Endothelial cell of umbilical vein (primary cell): Measurements from ENCODE around the gene TNRC6B. TPM values are rescaled to one million over a fixed set of nuclear protein-coding genes. Genes with fewer than 3 reads are reported as not detected.

Experiments
- BruUV-seq: library from RNA; stranded (reverse); fragments of 400-500 nt; replicated peaks from 2 replicates; lab custom pipeline; 2021; lab: Mats Ljungman, UMichigan
- CTCF ChIA-PET: fragments of 300-600, 350-600 bp; sonication (Branson Sonifier 250); formaldehyde crosslinking; loops from one replicate; lab custom pipeline; 2021; ENCODE audit warnings: antibody characterized with exemption, inconsistent platforms; lab: Charles Lee
- POLR2A ChIA-PET: fragments of 300-600, 350-600 bp; sonication (Branson Sonifier 250); formaldehyde crosslinking; loops from one replicate; lab custom pipeline; 2021; ENCODE audit warnings: antibody characterized with exemption, inconsistent platforms; lab: Charles Lee
- DNase-seq: peaks from one replicate; pipeline ENCODE4 v3.0.0-alpha.2; 2011; ENCODE audit warnings: low read depth, low spot score
- FAIRE-seq: peaks from 2 replicates; lab custom pipeline; 2011; peaks lifted over from hg19 to GRCh38; lab: Jason Lieb, UNC
- H2AFZ ChIP-seq: 2 replicates; pipeline ENCODE4 v1.6.0; 2012; ENCODE audit warnings: low read depth, low read length, control low read depth, inconsistent platforms
- H3K27ac ChIP-seq: 2 replicates; pipeline ENCODE4 v1.5.1; 2011; ENCODE audit warnings: low read depth, mild to moderate bottlenecking, control low read depth, low read length, moderate library complexity; ENCODE audit not compliant: insufficient read depth
- H3K27me3 ChIP-seq, 2 experiments: 2 replicates each; pipeline versions ENCODE4 v1.6.0 to v1.6.1; 2011; ENCODE audit warnings: low read length in 2 of 2, mixed read lengths in 1 of 2; ENCODE audit not compliant: control insufficient read depth in 2 of 2, insufficient read depth in 2 of 2
- H3K36me3 ChIP-seq, 2 experiments: 2 replicates in 1 of 2; 3 replicates in 1 of 2; pipeline ENCODE4 v1.5.1; 2011; ENCODE audit warnings: low read length in 2 of 2, mild to moderate bottlenecking in 1 of 2, moderate library complexity in 1 of 2; ENCODE audit not compliant: control insufficient read depth in 2 of 2, insufficient read depth in 2 of 2; ENCODE audit errors: extremely low read depth in 1 of 2
- H3K4me1 ChIP-seq: 3 replicates; pipeline ENCODE4 v1.5.1; 2011; ENCODE audit warnings: mild to moderate bottlenecking, low read length; ENCODE audit not compliant: control insufficient read depth, insufficient read depth; ENCODE audit errors: extremely low read depth
- H3K4me2 ChIP-seq: 2 replicates; pipeline ENCODE4 v1.6.1; 2011; ENCODE audit warnings: low read length, control low read depth, mixed read lengths; ENCODE audit not compliant: insufficient read depth
- H3K4me3 ChIP-seq, 3 experiments: fragments of 200-600 bp in 1 of 3; sonication (generic), shearing (Covaris generic) in 1 of 3; replicated peaks in 1 of 3; 2 replicates each; pipeline ENCODE4 v1.5.1; 2011 to 2016; ENCODE audit warnings: control low read depth in 3 of 3, low read length in 3 of 3, mild to moderate bottlenecking in 2 of 3, inconsistent platforms in 1 of 3, low read depth in 1 of 3, moderate library complexity in 1 of 3; ENCODE audit not compliant: insufficient read depth in 1 of 3
- H3K79me2 ChIP-seq: 2 replicates; pipeline ENCODE4 v1.6.0; 2012; ENCODE audit warnings: low read length, inconsistent platforms; ENCODE audit not compliant: control insufficient read depth, insufficient read depth
- H3K9ac ChIP-seq: replicated peaks from 2 replicates; pipeline ENCODE3; 2011; ENCODE audit warnings: low read length, control low read depth; ENCODE audit not compliant: insufficient read depth; ENCODE audit errors: extremely low read depth
- H3K9me1 ChIP-seq: replicated peaks from 3 replicates; pipeline ENCODE4 v1.6.0; 2011; ENCODE audit warnings: mild to moderate bottlenecking, low read length; ENCODE audit not compliant: control insufficient read depth, insufficient read depth; ENCODE audit errors: extremely low read depth
- H3K9me3 ChIP-seq: replicated peaks from 2 replicates; pipeline ENCODE4 v1.5.1; 2012; ENCODE audit warnings: low read length, inconsistent platforms; ENCODE audit not compliant: control insufficient read depth, insufficient read depth
- H4K20me1 ChIP-seq: replicated peaks from 2 replicates; pipeline ENCODE3; 2011; ENCODE audit warnings: mild to moderate bottlenecking, low read length; ENCODE audit not compliant: control insufficient read depth, insufficient read depth; ENCODE audit errors: extremely low read depth
- CTCF ChIP-seq, 2 donors: IDR thresholded peaks; 1 replicate in 1 of 2; 2 replicates in 1 of 2; pipeline ENCODE4 v1.5.1; 2011; ENCODE audit warnings: low read length in 2 of 2, mild to moderate bottlenecking in 2 of 2, moderate library complexity in 2 of 2, control low read depth in 1 of 2, inconsistent platforms in 1 of 2, low read depth in 1 of 2; ENCODE audit not compliant: insufficient read depth in 1 of 2; ENCODE audit errors: extremely low read depth in 1 of 2
- EZH2 ChIP-seq: IDR thresholded peaks from 2 replicates; pipeline ENCODE4 v1.6.1; 2012; ENCODE audit warnings: borderline replicate concordance, low read depth, mild to moderate bottlenecking, moderate library complexity, low read length, inconsistent platforms; ENCODE audit not compliant: severe bottlenecking
- FOS ChIP-seq: IDR thresholded peaks from 2 replicates; pipeline ENCODE4 v1.6.1; 2011; ENCODE audit warnings: mild to moderate bottlenecking, low read length, moderate library complexity, borderline replicate concordance; ENCODE audit not compliant: insufficient read depth
- GATA2 ChIP-seq: IDR thresholded peaks from 2 replicates; pipeline ENCODE4 v1.7.0; 2011; ENCODE audit warnings: low read depth, mild to moderate bottlenecking, moderate library complexity, mixed read lengths, low read length; ENCODE audit not compliant: insufficient read length, insufficient read depth
- JUN ChIP-seq: IDR thresholded peaks from 2 replicates; pipeline ENCODE4 v1.6.1; 2011; ENCODE audit warnings: borderline replicate concordance, low read depth; ENCODE audit not compliant: insufficient read length, insufficient read depth
- MYC ChIP-seq: IDR thresholded peaks from one replicate; pipeline ENCODE4 v1.6.1; 2011; ENCODE audit warnings: mild to moderate bottlenecking, low read depth, low read length
- POLR2A ChIP-seq: IDR thresholded peaks from 2 replicates; pipeline ENCODE4 v1.6.1; 2012; ENCODE audit warnings: low read depth, mild to moderate bottlenecking, control low read depth, low read length
- POLR2AphosphoS5 ChIP-seq: IDR thresholded peaks from 2 replicates; pipeline ENCODE4 v1.6.1; 2012; ENCODE audit warnings: low read depth, mild to moderate bottlenecking, control low read depth, low read length, moderate library complexity; ENCODE audit not compliant: insufficient read depth
- dilution Hi-C: fragments of 300-500 bp; cut with MboI; formaldehyde crosslinking; loops from one replicate; pipeline ENCODE4 v1.15.0; 2019; ENCODE audit warnings: low sequenced_read_pairs; ENCODE audit not compliant: extremely low pct_ligation_motif_present
- intact Hi-C: fragments of 100-400 bp; cut with micrococcal nuclease; formaldehyde crosslinking; loops from one replicate; pipeline ENCODE4 v1.10.0; 2022
- polyA plus RNA-seq, 4 experiments: library from polyadenylated mRNA; depleted of rRNA in 3 of 4; stranded (reverse) in 3 of 4; unstranded in 1 of 4; fragments of >200 nt; gene quantifications; 2 replicates each; pipeline versions ENCODE4 v1.2.1 to v1.2.3, GENCODE V29; 2011 to 2012; ENCODE audit warnings: missing spikeins in 1 of 4
- total RNA-seq: library from RNA; stranded (reverse); gene quantifications from 2 replicates; pipeline ENCODE4 v1.2.3, GENCODE V29; 2021
- TF ChIP-seq, protein P1 (sequence below): IDR thresholded peaks from 2 replicates; pipeline ENCODE4 v1.6.1; 2011; ENCODE audit not compliant: insufficient read depth, insufficient read length

The TNRC6B gene
- total and polyA plus RNA-seq, 2 donors (not counting 3 experiments of a cell fraction or from before 2014, with no cell fraction given): 10.6 to 37.2 TPM

DNA sequence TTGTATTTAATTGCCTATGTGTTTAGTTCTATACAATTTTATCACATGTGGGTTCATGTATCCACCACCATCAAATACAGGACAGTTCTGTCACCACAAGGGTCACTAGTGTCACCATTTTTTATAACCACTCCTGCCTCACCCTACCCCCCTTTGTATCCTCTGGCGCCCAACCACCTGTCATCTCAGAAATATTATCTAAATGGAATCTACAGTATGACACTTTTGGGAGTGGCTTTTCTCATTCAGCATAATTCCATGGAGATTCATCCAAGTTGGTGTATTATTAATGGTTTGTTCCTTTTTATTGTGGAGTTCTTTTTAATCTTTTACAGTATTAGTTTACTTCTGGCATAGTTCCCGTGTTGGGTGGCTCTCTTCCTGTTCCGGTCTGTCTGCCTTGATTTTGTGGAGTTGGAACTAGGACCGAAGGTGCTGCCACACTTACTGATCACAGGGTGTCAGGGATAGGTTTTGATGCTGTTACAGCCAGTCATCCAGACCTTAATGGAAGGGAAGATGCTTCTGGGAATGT, 58.5 kb downstream of the TNRC6B start:
- FAIRE-seq: no peak
- H3K27ac ChIP-seq: no peak overlapping the region

More for the DNA sequence above, 58.5 kb downstream of the TNRC6B start:
- no peak overlapping the region for H3K4me3 ChIP-seq
- intact Hi-C loops (no loop called here), dilution Hi-C loops (no loop called here)
- H3K9me1 ChIP-seq: no peaks in the 10 kb centered on the region
- no peaks in the 10 kb centered on the region for H4K20me1 ChIP-seq
- H3K4me2 ChIP-seq: no peak overlapping the region
- no peaks in the 10 kb centered on the region for H3K36me3 ChIP-seq
- no peak for DNase-seq
- H3K9ac ChIP-seq: no peak overlapping the region
- no peaks in the 10 kb centered on the region for H3K27me3 ChIP-seq
- H3K4me1 ChIP-seq: peaks cover 27% of the 10 kb centered on the region
- peaks cover 34% of the 10 kb centered on the region for H3K79me2 ChIP-seq
- H3K9me3 ChIP-seq: no peaks in the 10 kb centered on the region
- ChIA-PET CTCF (no interaction called here), POLR2A (no interaction called here)
- no TSS peak for BruUV-seq
- TF ChIP-seq CTCF (IDR thresholded peaks at IDR 0.05; ENCODE audit: extremely low read depth in 1 of 2, insufficient read depth in 1 of 2, low read depth in 1 of 2, low read length in 2 of 2) (no peak), FOS (no peak), POLR2AphosphoS5 (no peak), JUN (no peak), MYC (no peak), GATA2 (no peak), POLR2A (no peak), EZH2 (no peak)
- TF ChIP-seq, protein P1, sequence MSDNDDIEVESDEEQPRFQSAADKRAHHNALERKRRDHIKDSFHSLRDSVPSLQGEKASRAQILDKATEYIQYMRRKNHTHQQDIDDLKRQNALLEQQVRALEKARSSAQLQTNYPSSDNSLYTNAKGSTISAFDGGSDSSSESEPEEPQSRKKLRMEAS: no peak
- no peak overlapping the region for H2AFZ ChIP-seq
